ENCODE results near the gene ANLN.

DNA sequence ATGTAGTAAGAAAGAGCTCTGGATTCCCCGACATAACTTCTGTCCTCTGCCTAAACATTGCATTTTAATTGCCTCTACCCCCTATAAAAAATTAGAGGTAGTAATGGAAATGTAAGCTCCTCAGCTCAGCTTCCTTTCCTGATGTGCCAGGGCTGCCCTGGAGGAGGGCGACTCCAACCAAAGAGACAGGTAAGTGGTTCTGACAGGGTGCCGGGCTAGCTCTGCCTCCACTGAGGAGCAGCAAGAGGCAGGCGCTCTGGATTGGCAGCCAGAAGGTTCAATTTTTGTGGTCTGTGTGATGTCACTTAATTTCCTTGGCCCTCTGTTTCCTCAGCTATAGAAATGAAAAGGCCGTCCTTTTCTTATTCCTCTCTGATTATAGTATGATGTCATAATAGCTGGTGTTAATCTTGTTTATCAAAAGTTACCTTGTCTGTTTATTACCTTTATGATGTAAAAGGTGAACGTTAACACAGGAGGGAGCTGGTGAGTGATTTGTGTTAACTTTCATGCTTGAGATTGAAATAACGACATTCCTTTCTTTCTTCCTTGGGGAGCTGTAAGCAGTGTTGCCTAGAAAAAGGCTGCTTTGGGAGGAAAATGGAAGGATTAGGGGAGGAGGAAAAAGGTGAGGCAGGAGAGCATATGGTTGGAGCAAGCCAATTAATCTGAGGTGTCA, 51.8 kb downstream of the ANLN start:
- TF ChIP-seq, protein P1, sequence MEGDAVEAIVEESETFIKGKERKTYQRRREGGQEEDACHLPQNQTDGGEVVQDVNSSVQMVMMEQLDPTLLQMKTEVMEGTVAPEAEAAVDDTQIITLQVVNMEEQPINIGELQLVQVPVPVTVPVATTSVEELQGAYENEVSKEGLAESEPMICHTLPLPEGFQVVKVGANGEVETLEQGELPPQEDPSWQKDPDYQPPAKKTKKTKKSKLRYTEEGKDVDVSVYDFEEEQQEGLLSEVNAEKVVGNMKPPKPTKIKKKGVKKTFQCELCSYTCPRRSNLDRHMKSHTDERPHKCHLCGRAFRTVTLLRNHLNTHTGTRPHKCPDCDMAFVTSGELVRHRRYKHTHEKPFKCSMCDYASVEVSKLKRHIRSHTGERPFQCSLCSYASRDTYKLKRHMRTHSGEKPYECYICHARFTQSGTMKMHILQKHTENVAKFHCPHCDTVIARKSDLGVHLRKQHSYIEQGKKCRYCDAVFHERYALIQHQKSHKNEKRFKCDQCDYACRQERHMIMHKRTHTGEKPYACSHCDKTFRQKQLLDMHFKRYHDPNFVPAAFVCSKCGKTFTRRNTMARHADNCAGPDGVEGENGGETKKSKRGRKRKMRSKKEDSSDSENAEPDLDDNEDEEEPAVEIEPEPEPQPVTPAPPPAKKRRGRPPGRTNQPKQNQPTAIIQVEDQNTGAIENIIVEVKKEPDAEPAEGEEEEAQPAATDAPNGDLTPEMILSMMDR (IDR thresholded peaks at IDR 0.05; ENCODE audit: borderline replicate concordance, extremely low read depth, low read length, poor library complexity, severe bottlenecking), result peak; percentile 3
- TF ChIP-seq EZH2 (IDR thresholded peaks at IDR 0.05; ENCODE audit: borderline replicate concordance, low read depth, low read length, severe bottlenecking), result no peak

Measured in DND-41 (cell line).